Vagina (tissue), 2 donors: ENCODE results near the gene ROPN1L. TPM values are rescaled to one million over a fixed set of nuclear protein-coding genes. Genes with fewer than 3 reads are reported as not detected.

Experiments
- DNase-seq, 2 donors: peaks; one replicate each; pipeline ENCODE4 v3.0.0-alpha.2; 2017; ENCODE audit errors: extremely low spot score in 2 of 2
- H3K27ac ChIP-seq: fragments of 200-600 bp; sonication (generic); one replicate; pipeline ENCODE4 v1.5.1; 2019
- H3K27me3 ChIP-seq: fragments of 200-600 bp; sonication (generic); one replicate; pipeline ENCODE4 v1.5.1; 2019
- H3K36me3 ChIP-seq, 2 donors: fragments of 200-600 bp; sonication (generic); one replicate each; pipeline ENCODE4 v1.5.1; 2017 to 2019
- H3K4me1 ChIP-seq: fragments of 200-600 bp; sonication (generic); one replicate; pipeline ENCODE4 v1.5.1; 2019
- H3K4me3 ChIP-seq, 2 donors: fragments of 200-600 bp; sonication (generic); 1 replicate in 1 of 2; 2 replicates in 1 of 2; pipeline ENCODE4 v1.5.1; 2016 to 2019
- H3K9me3 ChIP-seq: fragments of 200-600 bp; sonication (generic); one replicate; pipeline ENCODE4 v1.5.1; 2019
- CTCF ChIP-seq, 3 experiments: fragments of 450-650 bp in 2 of 3; fragments of 200-600 bp in 1 of 3; sonication (generic) in 1 of 3; IDR thresholded peaks; one replicate each; pipeline ENCODE4 v1.5.1; 2017 to 2019; ENCODE audit warnings: antibody characterized with exemption in 3 of 3, mild to moderate bottlenecking in 2 of 3, moderate library complexity in 2 of 3
- POLR2A ChIP-seq, 2 donors: fragments of 450-650 bp; IDR thresholded peaks; one replicate each; pipeline ENCODE4 v1.6.1; 2017; ENCODE audit warnings: antibody characterized with exemption in 2 of 2, mild to moderate bottlenecking in 2 of 2, moderate library complexity in 2 of 2
- POLR2AphosphoS5 ChIP-seq, 2 donors: sonication (generic); formaldehyde crosslinking; IDR thresholded peaks; one replicate each; pipeline ENCODE4 v1.9.0; 2017; ENCODE audit warnings: antibody characterized with exemption in 2 of 2, mild to moderate bottlenecking in 2 of 2, low read depth in 1 of 2; ENCODE audit not compliant: insufficient read depth in 1 of 2
- intact Hi-C: fragments of 100-400 bp; cut with DNase I; formaldehyde crosslinking; loops from one replicate; pipeline ENCODE4 v1.15.1; 2023
- total RNA-seq: library from RNA; depleted of rRNA; stranded (reverse); fragments of >200 nt; gene quantifications from one replicate; pipeline ENCODE4 v1.2.3, GENCODE V29; 2016

ROPN1L gene
- total RNA-seq, 1 donor from 2014 or later, result 4.2 TPM

- no peak for DNase-seq
- intact Hi-C loops, result loop anchor here (5.0 to 10.0 kb wide), 2 partner anchors 107 to 169 kb away; partner anchors contain the start of gene ANKRD33B
- H3K36me3 ChIP-seq, result no peaks in the 10 kb centered on the region
- TF ChIP-seq CTCF (IDR thresholded peaks at IDR 0.05) (no peak), POLR2AphosphoS5 (IDR thresholded peaks at IDR 0.05; ENCODE audit: insufficient read depth in 1 of 2, low read depth in 1 of 2) (peak in 1 of 2 donors; percentile 13)
- H3K9me3 ChIP-seq, result no peaks in the 10 kb centered on the region
- H3K27ac ChIP-seq, result no peak overlapping the region
- no peak overlapping the region for H3K4me3 ChIP-seq
- H3K27me3 ChIP-seq, result no peaks in the 10 kb centered on the region
- peaks cover 11% of the 10 kb centered on the region for H3K4me1 ChIP-seq
These were observed 16.2 kb downstream of the ROPN1L start for GRCh38 chr5:10457682-10458574.

- no peaks in the 10 kb centered on the region for H3K27me3 ChIP-seq
- H3K4me1 ChIP-seq, result peaks cover 11% of the 10 kb centered on the region
- no peaks in the 10 kb centered on the region for H3K9me3 ChIP-seq
- H3K36me3 ChIP-seq, result no peaks in the 10 kb centered on the region
- no peak overlapping the region for H3K27ac ChIP-seq
- DNase-seq, result no peak
- no peak overlapping the region for H3K4me3 ChIP-seq
- no peak for TF ChIP-seq CTCF (IDR thresholded peaks at IDR 0.05)
- TF ChIP-seq POLR2A (IDR thresholded peaks at IDR 0.05), result no peak
- TF ChIP-seq POLR2AphosphoS5 (IDR thresholded peaks at IDR 0.05; ENCODE audit: insufficient read depth in 1 of 2, low read depth in 1 of 2), result no peak
- intact Hi-C loops, result loop anchor here (5.0 to 10.0 kb wide), 2 partner anchors 105 to 168 kb away; partner anchors contain the start of gene ANKRD33B
These were observed 17.7 kb downstream of the ROPN1L start for GRCh38 chr5:10459080-10460055.

GRCh38 chr5:10460252-10460906 lies 18.7 kb downstream of the ROPN1L start:
- no peak overlapping the region for H3K4me3 ChIP-seq
- DNase-seq, result no peak
- no peak overlapping the region for H3K27ac ChIP-seq
- H3K27me3 ChIP-seq, result no peaks in the 10 kb centered on the region
- intact Hi-C loops, result no loop called here
- no peak for TF ChIP-seq POLR2AphosphoS5 (IDR thresholded peaks at IDR 0.05; ENCODE audit: insufficient read depth in 1 of 2, low read depth in 1 of 2)
- no peak for TF ChIP-seq POLR2A (IDR thresholded peaks at IDR 0.05)
- TF ChIP-seq CTCF (IDR thresholded peaks at IDR 0.05), result no peak
- peaks cover 2% of the 10 kb centered on the region for H3K4me1 ChIP-seq
- no peaks in the 10 kb centered on the region for H3K9me3 ChIP-seq
- no peaks in the 10 kb centered on the region for H3K36me3 ChIP-seq

GRCh38 chr5:10461041-10461440 lies 19.4 kb downstream of the ROPN1L start:
- no peak for DNase-seq
- TF ChIP-seq CTCF (IDR thresholded peaks at IDR 0.05), result no peak
- TF ChIP-seq POLR2AphosphoS5 (IDR thresholded peaks at IDR 0.05; ENCODE audit: insufficient read depth in 1 of 2, low read depth in 1 of 2), result no peak
- no peak for TF ChIP-seq POLR2A (IDR thresholded peaks at IDR 0.05)

More at GRCh38 chr5:10461041-10461440, 19.4 kb downstream of the ROPN1L start:
- H3K27me3 ChIP-seq, result no peaks in the 10 kb centered on the region
- no peaks in the 10 kb centered on the region for H3K4me1 ChIP-seq
- intact Hi-C loops, result no loop called here
- no peaks in the 10 kb centered on the region for H3K9me3 ChIP-seq
- H3K4me3 ChIP-seq, result no peak overlapping the region
- H3K27ac ChIP-seq, result no peak overlapping the region
- H3K36me3 ChIP-seq, result no peaks in the 10 kb centered on the region
